Fibroblast of peridontal ligament (primary cell): Measurements from ENCODE around the gene P3R3URF.

Source experiments
- DNase-seq: peaks from one replicate; pipeline ENCODE4 v3.0.0-alpha.2; 2010; ENCODE audit errors: extremely low read depth

Gene P3R3URF

GRCh38 chr1:46193984-46194570 is 17.8 kb upstream of the P3R3URF start:
- no peak for DNase-seq

DNA sequence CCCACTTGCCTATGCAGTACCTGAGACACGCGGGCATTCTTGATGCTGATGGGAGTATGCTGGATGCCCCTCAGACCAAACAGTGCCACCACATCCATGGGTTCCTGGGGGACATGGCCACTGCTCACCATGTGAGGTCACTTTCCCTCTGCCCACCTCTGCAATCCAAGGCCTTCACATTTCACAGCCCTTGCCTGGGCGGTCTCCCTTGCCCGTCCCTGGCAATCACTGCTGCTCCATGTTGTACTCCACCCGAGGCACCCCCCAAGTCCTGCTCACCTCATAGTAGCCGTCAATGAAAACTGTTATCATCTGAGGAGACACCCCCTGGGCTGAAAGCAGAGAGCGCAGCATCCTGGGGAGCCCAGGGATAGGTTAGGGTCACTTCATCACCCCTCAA is 17.0 kb upstream of the P3R3URF start:
- no peak for DNase-seq

DNA sequence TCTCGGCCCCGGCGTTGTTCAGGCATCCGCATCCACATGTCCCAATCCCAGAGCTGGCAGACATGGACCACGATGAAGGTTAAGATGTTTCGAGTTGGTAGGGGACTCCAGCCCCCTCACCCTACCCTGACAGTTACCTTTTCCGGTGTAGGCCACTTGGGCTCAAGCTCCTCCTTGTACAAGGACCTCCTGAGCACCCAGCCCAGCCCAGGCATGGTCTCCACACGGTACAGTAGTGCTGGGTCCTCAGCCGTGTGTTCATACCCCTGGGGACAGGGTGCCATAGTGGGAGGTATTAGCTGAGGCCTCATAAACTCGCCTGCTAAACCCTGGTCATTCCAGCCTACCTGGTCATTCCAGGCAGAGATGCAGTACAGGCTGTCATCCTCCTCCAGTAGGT is 15.9 kb upstream of the P3R3URF start:
- no peak for DNase-seq

GRCh38 chr1:46191033-46191701 is 14.9 kb upstream of the P3R3URF start:
- no peak for DNase-seq

- no peak for DNase-seq
Measured at GRCh38 chr1:46190539-46190938, 14.3 kb upstream of the P3R3URF start.

- DNase-seq = peak; percentile 11
Measured at GRCh38 chr1:46188295-46189030, 12.2 kb upstream of the P3R3URF start.

GRCh38 chr1:46187106-46187869 is 11.0 kb upstream of the P3R3URF start:
- DNase-seq = no peak

- DNase-seq = no peak
Measured at GRCh38 chr1:46186076-46186475, 9.8 kb upstream of the P3R3URF start.

DNA sequence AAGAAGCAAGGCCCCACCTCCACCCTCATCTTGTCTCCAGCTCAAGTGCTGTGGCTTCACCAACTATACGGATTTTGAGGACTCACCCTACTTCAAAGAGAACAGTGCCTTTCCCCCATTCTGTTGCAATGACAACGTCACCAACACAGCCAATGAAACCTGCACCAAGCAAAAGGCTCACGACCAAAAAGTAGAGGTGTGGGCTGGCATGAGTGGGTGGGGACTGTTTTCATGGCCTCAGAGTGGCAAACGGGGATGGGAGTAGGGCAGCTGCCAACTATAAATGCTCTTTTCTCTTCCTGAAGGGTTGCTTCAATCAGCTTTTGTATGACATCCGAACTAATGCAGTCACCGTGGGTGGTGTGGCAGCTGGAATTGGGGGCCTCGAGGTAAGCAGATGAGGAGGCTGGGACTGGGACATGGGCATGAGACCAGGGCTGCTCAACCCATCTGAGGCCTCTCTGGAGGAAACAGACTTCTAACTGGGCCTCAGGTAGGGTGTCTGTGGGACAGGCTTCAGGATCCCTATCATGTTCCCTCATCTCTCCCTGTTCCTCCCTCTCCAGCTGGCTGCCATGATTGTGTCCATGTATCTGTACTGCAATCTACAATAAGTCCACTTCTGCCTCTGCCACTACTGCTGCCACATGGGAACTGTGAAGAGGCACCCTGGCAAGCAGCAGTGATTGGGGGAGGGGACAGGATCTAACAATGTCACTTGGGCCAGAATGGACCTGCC is 8.8 kb upstream of the P3R3URF start:
- DNase-seq = no peak

GRCh38 chr1:46183926-46184557 is 7.8 kb upstream of the P3R3URF start:
- no peak for DNase-seq

GRCh38 chr1:46183079-46183847 is 7.0 kb upstream of the P3R3URF start:
- peak; percentile 92 for DNase-seq

- peak; percentile 86 for DNase-seq
Measured at GRCh38 chr1:46181343-46182260, 5.3 kb upstream of the P3R3URF start.

DNA sequence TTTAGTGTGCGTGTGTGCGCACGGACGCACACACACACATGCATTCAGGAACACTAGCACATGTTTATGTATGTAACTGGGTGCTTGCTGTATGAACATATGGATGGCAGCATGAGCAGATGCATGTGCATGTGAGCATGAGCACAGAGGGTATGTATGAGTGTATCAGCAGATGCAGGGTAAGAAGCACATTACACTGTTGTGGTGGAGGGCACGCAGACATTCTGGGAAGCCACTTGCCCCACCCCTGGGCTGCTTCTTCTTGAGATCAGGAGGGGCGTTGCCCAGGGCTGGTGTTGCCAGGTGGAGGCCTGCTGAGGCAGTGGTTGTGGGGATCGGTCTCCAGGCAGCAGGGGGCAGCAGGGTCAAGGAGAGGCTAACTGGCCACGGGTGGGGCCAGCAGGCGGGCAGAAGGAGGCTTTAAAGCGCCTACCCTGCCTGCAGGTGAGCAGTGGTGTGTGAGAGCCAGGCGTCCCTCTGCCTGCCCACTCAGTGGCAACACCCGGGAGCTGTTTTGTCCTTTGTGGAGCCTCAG is 3.9 kb upstream of the P3R3URF start:
- DNase-seq = no peak

GRCh38 chr1:46179138-46180081 is 3.1 kb upstream of the P3R3URF start:
- DNase-seq = peak; percentile 90

- no peak for DNase-seq
Measured at GRCh38 chr1:46175243-46175642, 1.0 kb downstream of the P3R3URF start.

DNA sequence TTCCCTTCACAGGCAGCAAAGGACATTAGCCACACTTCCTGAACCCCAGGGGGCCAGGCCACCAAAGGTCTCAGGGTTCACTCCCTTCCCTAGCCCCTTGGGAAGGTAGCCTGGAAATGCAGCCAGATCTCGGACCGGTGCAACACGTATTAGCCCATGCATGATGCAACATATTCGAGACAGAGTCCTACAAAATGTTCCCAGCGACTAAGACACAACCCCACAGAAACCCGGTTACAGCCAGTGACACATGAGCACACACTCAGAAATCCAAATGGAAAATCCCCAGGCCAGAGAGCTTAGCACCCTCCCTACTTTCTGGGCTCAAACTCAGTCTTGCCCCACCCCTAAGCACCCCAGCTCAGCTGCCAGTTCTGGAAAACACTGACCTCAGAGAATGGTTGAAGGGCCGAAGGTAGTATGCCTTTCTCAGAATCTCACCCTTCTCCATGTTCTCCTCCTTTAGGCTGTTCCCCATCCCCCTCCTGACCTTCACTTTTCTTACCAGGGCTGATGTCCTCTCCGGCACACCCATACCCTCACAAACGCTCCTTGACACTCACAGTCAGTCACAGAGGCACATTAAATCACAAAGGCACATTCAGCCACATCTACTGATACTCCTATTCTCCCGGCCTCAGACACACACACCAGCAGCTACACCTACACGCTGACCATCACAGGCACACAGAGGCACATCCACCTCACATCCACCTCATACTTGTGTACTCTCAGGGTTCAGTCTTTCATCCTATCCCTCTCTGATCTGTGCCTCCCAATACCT is 1.6 kb downstream of the P3R3URF start, which contains the start of gene TSPAN1:
Gene TSPAN1, plus strand, starts transcription at position 640 of the 784 bp plus-strand sequence. CDS start 6,021 bp downstream, outside the sequence.
- peak; percentile 59 for DNase-seq

GRCh38 chr1:46173361-46173856 is 2.9 kb downstream of the P3R3URF start:
- DNase-seq = no peak
